Testis (tissue), 2 donors: ENCODE measurements around the gene GALM.

Source experiments
- POLR2A ChIP-seq: fragments of 450-650 bp; IDR thresholded peaks from one replicate; pipeline ENCODE4 v1.6.1; 2017; ENCODE audit warnings: antibody characterized with exemption, mild to moderate bottlenecking, moderate library complexity
- TF ChIP-seq, protein P1 (sequence below), 3 experiments: fragments of 450-650 bp in 2 of 3; fragments of 200-600 bp in 1 of 3; sonication (generic) in 1 of 3; IDR thresholded peaks; one replicate each; pipeline ENCODE4 v1.5.1; 2016 to 2019; ENCODE audit warnings: antibody characterized with exemption in 3 of 3, mild to moderate bottlenecking in 2 of 3, moderate library complexity in 1 of 3

DNA sequence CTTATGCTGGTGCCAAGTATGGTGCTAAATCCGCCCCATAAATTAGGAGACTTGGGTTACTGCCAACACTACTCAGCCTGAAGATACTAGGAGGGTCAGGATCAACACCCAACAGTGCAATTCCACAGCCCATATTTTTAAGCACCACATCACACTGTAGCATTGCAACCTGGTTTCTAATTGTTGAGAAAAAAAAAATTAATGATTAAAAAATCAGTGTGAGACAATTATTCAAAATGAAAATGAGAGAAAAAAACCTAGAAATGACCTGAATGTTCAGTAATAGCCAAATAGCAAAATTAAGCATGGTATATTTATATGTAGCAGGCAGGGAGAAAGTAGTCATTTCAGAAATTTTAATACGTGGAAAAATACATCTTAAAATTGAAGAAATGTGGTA, 33.9 kb upstream of the GALM start:
- TF ChIP-seq POLR2A: no peak
- TF ChIP-seq, protein P1, sequence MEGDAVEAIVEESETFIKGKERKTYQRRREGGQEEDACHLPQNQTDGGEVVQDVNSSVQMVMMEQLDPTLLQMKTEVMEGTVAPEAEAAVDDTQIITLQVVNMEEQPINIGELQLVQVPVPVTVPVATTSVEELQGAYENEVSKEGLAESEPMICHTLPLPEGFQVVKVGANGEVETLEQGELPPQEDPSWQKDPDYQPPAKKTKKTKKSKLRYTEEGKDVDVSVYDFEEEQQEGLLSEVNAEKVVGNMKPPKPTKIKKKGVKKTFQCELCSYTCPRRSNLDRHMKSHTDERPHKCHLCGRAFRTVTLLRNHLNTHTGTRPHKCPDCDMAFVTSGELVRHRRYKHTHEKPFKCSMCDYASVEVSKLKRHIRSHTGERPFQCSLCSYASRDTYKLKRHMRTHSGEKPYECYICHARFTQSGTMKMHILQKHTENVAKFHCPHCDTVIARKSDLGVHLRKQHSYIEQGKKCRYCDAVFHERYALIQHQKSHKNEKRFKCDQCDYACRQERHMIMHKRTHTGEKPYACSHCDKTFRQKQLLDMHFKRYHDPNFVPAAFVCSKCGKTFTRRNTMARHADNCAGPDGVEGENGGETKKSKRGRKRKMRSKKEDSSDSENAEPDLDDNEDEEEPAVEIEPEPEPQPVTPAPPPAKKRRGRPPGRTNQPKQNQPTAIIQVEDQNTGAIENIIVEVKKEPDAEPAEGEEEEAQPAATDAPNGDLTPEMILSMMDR (IDR thresholded peaks at IDR 0.05): no peak
